ENCODE results near the gene APBB2. TPM values are rescaled to one million over a fixed set of nuclear protein-coding genes. Genes with fewer than 3 reads are reported as not detected.

APBB2 gene
- total RNA-seq, 1 experiment from 2014 or later: 46.0 TPM

- Histone ChIP-seq H3K27me3 (ENCODE audit: insufficient read depth, low read depth) (no peaks in the 10 kb centered on the region), H3K36me3 (ENCODE audit: low read depth) (no peaks in the 10 kb centered on the region), H3K4me3 (no peak overlapping the region), H3K79me2 (ENCODE audit: low read depth) (no peaks in the 10 kb centered on the region), H4K20me1 (ENCODE audit: insufficient read depth) (no peaks in the 10 kb centered on the region), H3K4me1 (replicated peaks; ENCODE audit: insufficient read depth) (peaks cover 39% of the 10 kb centered on the region), H2AFZ (no peak overlapping the region), H3K9me3 (ENCODE audit: insufficient read depth, low read depth) (no peaks in the 10 kb centered on the region), H3K4me2 (peak overlapping the region; percentile 7; the same call in 1 of the 2 replicates), H3K9me2 (ENCODE audit: insufficient read depth) (no peaks in the 10 kb centered on the region), H3F3A (ENCODE audit: insufficient read depth, low read depth) (peaks cover 13% of the 10 kb centered on the region), H3K27ac (peak overlapping the region; percentile 92)
- no TSS peak for BruUV-seq (replicated peaks)
- DNase-seq: no peak
- ChIA-PET CTCF (no interaction called here), POLR2A (ENCODE audit: unreplicated experiment) (no interaction called here)
- intact Hi-C loops (cut with micrococcal nuclease; ENCODE audit: unreplicated experiment): no loop called here
- TF ChIP-seq CTCF (conservative IDR thresholded peaks at IDR 0.05) (no peak), EZH2 (IDR thresholded peaks at IDR 0.05; ENCODE audit: low read depth) (no peak)
Observed at GRCh38 chr4:40991908-40992307, 222.4 kb downstream of the APBB2 start.

- Histone ChIP-seq H3K4me1 (replicated peaks; ENCODE audit: insufficient read depth) (peaks cover 39% of the 10 kb centered on the region), H4K20me1 (ENCODE audit: insufficient read depth) (no peaks in the 10 kb centered on the region), H3K4me3 (no peak overlapping the region), H3F3A (ENCODE audit: insufficient read depth, low read depth) (peaks cover 13% of the 10 kb centered on the region), H3K9me2 (ENCODE audit: insufficient read depth) (no peaks in the 10 kb centered on the region), H3K79me2 (ENCODE audit: low read depth) (no peaks in the 10 kb centered on the region), H3K27ac (peak overlapping the region; percentile 92), H3K9me3 (ENCODE audit: insufficient read depth, low read depth) (no peaks in the 10 kb centered on the region), H3K27me3 (ENCODE audit: insufficient read depth, low read depth) (no peaks in the 10 kb centered on the region), H3K36me3 (ENCODE audit: low read depth) (no peaks in the 10 kb centered on the region), H2AFZ (no peak overlapping the region; the same call in 1 of the 2 replicates), H3K4me2 (peak overlapping the region; percentile 48)
- BruUV-seq (replicated peaks): TSS peak; percentile 87
- CTCF ChIA-PET: interaction anchor here (0.6 to 1.9 kb wide), 3 partner anchors 15 to 226 kb away, joined by 3 to 14 read pairs (median 4); partner anchors contain the start of gene APBB2
- DNase-seq: no peak
- POLR2A ChIA-PET (ENCODE audit: unreplicated experiment): interaction anchor here (0.5 to 1.6 kb wide), 2 partner anchors 214 to 420 kb away, joined by 4 to 20 read pairs; no protein-coding TSS in a partner anchor
- TF ChIP-seq CTCF (conservative IDR thresholded peaks at IDR 0.05): no peak
- TF ChIP-seq EZH2 (IDR thresholded peaks at IDR 0.05; ENCODE audit: low read depth): no peak
- intact Hi-C loops (cut with micrococcal nuclease; ENCODE audit: unreplicated experiment): no loop called here
Observed at GRCh38 chr4:40990899-40991265, 223.5 kb downstream of the APBB2 start.

DNA sequence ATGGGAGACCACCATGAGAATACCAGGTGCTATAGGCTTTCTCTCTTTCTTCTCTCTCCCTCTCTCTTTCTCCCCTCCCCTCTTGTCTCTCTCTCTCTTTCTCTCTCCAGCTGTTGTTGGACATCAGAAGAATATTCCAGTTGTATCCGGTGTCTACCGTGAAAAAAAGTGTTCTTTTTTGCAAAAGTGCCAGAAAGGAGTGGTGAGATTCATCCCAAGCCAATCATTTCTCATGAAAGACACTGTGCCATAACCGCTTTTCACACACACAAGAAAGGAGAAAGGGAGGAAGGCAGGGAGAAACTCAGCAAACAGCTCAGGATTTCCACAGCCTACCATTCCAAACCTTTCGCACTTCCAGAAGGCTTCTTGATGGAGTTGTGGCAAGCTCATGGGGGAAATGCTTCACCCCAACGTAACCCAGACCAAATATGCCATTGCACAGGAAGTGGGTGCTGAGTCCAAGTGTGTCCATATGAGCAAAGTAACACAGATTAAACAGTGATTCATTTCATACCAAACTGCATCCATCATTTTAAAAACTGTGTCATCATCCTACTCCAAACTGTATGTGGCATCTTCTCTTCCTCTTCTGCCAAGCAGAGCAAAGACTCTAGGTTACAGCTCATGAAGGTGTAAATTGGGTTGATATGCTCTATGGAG, 224.0 kb downstream of the APBB2 start:
- Histone ChIP-seq H3K27me3 (ENCODE audit: insufficient read depth, low read depth) (no peaks in the 10 kb centered on the region), H3K36me3 (ENCODE audit: low read depth) (no peaks in the 10 kb centered on the region), H3K9me3 (ENCODE audit: insufficient read depth, low read depth) (no peaks in the 10 kb centered on the region), H3K4me3 (no peak overlapping the region), H3K27ac (peak overlapping the region; percentile 92), H4K20me1 (ENCODE audit: insufficient read depth) (no peaks in the 10 kb centered on the region), H3K4me2 (peak overlapping the region; percentile 48), H3K4me1 (replicated peaks; ENCODE audit: insufficient read depth) (peaks cover 39% of the 10 kb centered on the region), H3F3A (ENCODE audit: insufficient read depth, low read depth) (peaks cover 13% of the 10 kb centered on the region), H3K79me2 (ENCODE audit: low read depth) (no peaks in the 10 kb centered on the region), H2AFZ (peak overlapping the region; percentile 42; the same call in 1 of the 2 replicates), H3K9me2 (ENCODE audit: insufficient read depth) (no peaks in the 10 kb centered on the region)
- intact Hi-C loops (cut with micrococcal nuclease; ENCODE audit: unreplicated experiment): no loop called here
- TF ChIP-seq CTCF (conservative IDR thresholded peaks at IDR 0.05) (no peak), EZH2 (IDR thresholded peaks at IDR 0.05; ENCODE audit: low read depth) (no peak)
- BruUV-seq (replicated peaks): TSS peak; percentile 92
- POLR2A ChIA-PET (ENCODE audit: unreplicated experiment): interaction anchor here (0.5 to 1.6 kb wide), 3 partner anchors 66 to 421 kb away, joined by 3 to 20 read pairs (median 4); no protein-coding TSS in a partner anchor
- peak; percentile 45 to 85 for DNase-seq
- CTCF ChIA-PET: interaction anchor here (0.6 to 1.9 kb wide), 4 partner anchors 14 to 1001 kb away, joined by 3 to 14 read pairs (median 4); partner anchors contain the start of gene APBB2
